Lower leg skin (tissue), 3 donors: ENCODE measurements around the gene DNAH8.

Source experiments
- CTCF ChIP-seq, 3 donors: fragments of 450-650 bp; IDR thresholded peaks; one replicate each; pipeline ENCODE4 v1.5.1; 2016; ENCODE audit warnings: antibody characterized with exemption in 3 of 3, mild to moderate bottlenecking in 3 of 3, moderate library complexity in 2 of 3
- POLR2A ChIP-seq, 2 donors: fragments of 450-650 bp; IDR thresholded peaks; one replicate each; pipeline ENCODE4 v1.6.1; 2016 to 2017; ENCODE audit warnings: antibody characterized with exemption in 2 of 2, mild to moderate bottlenecking in 1 of 2, moderate library complexity in 1 of 2

GRCh38 chr6:39007575-39007974, 292.5 kb downstream of the DNAH8 start:
- no peak for TF ChIP-seq CTCF (IDR thresholded peaks at IDR 0.05)
- TF ChIP-seq POLR2A (IDR thresholded peaks at IDR 0.05): no peak
